Endometrium (tissue), 2 donors: Measurements from ENCODE around the gene ADAMTS20.

Experiments
- FAIRE-seq: peaks from 2 replicates; lab custom pipeline; 2012; peaks lifted over from hg19 to GRCh38; lab: Jason Lieb, UNC
- donor health status: control.
- donor health status: control.

The ADAMTS20 gene

GRCh38 chr12:43312991-43313505 lies 239.0 kb downstream of the ADAMTS20 start:
- no peak for FAIRE-seq

GRCh38 chr12:43310596-43310995 lies 241.4 kb downstream of the ADAMTS20 start:
- FAIRE-seq = no peak

- FAIRE-seq = no peak
Observed at GRCh38 chr12:43309959-43310358, 242.0 kb downstream of the ADAMTS20 start.

- FAIRE-seq = no peak
Observed at GRCh38 chr12:43308776-43309175, 243.2 kb downstream of the ADAMTS20 start.

DNA sequence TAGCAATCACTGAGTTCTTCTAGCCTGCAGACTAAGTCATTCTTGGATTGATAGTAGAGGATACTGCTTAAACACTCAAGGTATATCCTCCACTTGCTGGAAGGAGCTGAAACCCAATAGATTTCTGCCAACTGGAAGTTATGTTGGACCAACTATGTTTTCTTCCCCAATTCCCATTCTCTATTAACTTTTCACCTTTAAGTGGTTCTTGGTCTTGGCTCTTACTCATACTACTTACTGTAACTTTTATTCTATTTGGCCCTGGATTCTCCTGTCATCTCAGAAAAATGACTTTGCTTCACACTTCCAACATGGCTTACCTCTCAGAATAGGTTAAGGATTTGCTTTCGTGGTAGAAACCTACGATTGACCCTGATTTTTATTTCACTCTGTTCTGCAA lies 244.9 kb downstream of the ADAMTS20 start:
- FAIRE-seq = no peak

DNA sequence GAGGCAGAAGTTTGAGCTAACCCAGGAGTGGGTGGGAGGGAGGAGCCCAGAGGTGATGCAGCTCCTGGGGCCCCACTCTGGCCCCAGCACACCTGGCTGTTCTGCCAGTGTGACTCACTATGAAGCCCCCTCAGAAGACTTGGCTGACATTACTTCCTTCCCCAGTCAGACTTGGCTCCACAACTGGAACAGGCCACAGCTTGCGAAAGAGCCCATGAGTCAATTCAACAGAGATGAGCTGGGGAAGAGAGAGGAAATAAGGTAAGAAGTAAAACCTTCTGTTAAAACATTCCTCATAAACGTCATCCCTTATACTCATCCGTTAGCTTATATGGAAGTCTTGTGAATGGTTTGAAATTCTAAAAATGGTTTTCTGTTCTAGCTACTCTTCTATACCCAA lies 245.9 kb downstream of the ADAMTS20 start:
- no peak for FAIRE-seq

GRCh38 chr12:43305065-43305464 lies 246.9 kb downstream of the ADAMTS20 start:
- FAIRE-seq = no peak
